H9 (cell line): ENCODE data around the gene FHIT. TPM values are rescaled to one million over a fixed set of nuclear protein-coding genes. Genes with fewer than 3 reads are reported as not detected.
A peak's percentile ranks its signal among the peaks of the same experiment; 100 is the strongest.

Experiments used
- DNase-seq: peaks from one replicate; pipeline ENCODE4 v3.0.0-alpha.2; 2017
- H2AFZ ChIP-seq: one replicate; pipeline ENCODE4 v1.6.1; 2013; ENCODE audit warnings: mild to moderate bottlenecking, low read length, control low read depth, moderate library complexity
- H2AK5ac ChIP-seq: 2 replicates; pipeline ENCODE4 v1.6.1; 2013; ENCODE audit warnings: low read length, control low read depth, mixed read lengths; ENCODE audit not compliant: insufficient read length
- H2BK120ac ChIP-seq: one replicate; pipeline ENCODE4 v1.6.1; 2013; ENCODE audit warnings: low read depth, mild to moderate bottlenecking, low read length, control low read depth, inconsistent platforms; ENCODE audit not compliant: poor library complexity, severe bottlenecking
- H2BK12ac ChIP-seq: 2 replicates; pipeline ENCODE4 v1.6.1; 2013; ENCODE audit warnings: low read length, control low read depth, mixed read lengths, low read depth; ENCODE audit not compliant: insufficient read length
- H2BK15ac ChIP-seq: 2 replicates; pipeline ENCODE4 v1.6.1; 2013; ENCODE audit warnings: low read depth, low read length, control low read depth
- H2BK20ac ChIP-seq: one replicate; pipeline ENCODE4 v1.6.1; 2013; ENCODE audit warnings: low read depth, mild to moderate bottlenecking, low read length, control low read depth, inconsistent platforms; ENCODE audit not compliant: poor library complexity, severe bottlenecking
- H2BK5ac ChIP-seq: 2 replicates; pipeline ENCODE4 v1.6.1; 2013; ENCODE audit warnings: low read length, control low read depth, mixed read lengths; ENCODE audit not compliant: insufficient read length
- H3K14ac ChIP-seq: 2 replicates; pipeline ENCODE4 v1.6.1; 2013; ENCODE audit warnings: low read length, control low read depth; ENCODE audit not compliant: insufficient read depth
- H3K18ac ChIP-seq: 2 replicates; pipeline ENCODE4 v1.6.1; 2013; ENCODE audit warnings: low read depth, mild to moderate bottlenecking, mixed read lengths, low read length, control low read depth; ENCODE audit not compliant: insufficient read length
- H3K23ac ChIP-seq: 2 replicates; pipeline ENCODE4 v1.6.1; 2013; ENCODE audit warnings: low read length, control low read depth, mixed read lengths, low read depth; ENCODE audit not compliant: insufficient read length
- H3K23me2 ChIP-seq: 2 replicates; pipeline ENCODE4 v1.6.1; 2013; ENCODE audit warnings: low read depth, mild to moderate bottlenecking, mixed read lengths, low read length, control low read depth; ENCODE audit not compliant: insufficient read length, poor library complexity, severe bottlenecking
- H3K27ac ChIP-seq: 2 replicates; pipeline ENCODE4 v1.5.1; 2013; ENCODE audit warnings: low read length, control low read depth, mixed read lengths, low read depth; ENCODE audit not compliant: insufficient read length
- H3K27me3 ChIP-seq: 2 replicates; pipeline ENCODE4 v1.6.1; 2013; ENCODE audit warnings: low read length, control low read depth, inconsistent platforms; ENCODE audit not compliant: insufficient read depth
- H3K4ac ChIP-seq: 2 replicates; pipeline ENCODE4 v1.6.1; 2013; ENCODE audit warnings: low read depth, mild to moderate bottlenecking, control low read depth, inconsistent platforms, low read length, moderate library complexity
- H3K4me1 ChIP-seq: 2 replicates; pipeline ENCODE4 v1.6.1; 2013; ENCODE audit warnings: low read length, control low read depth, inconsistent platforms; ENCODE audit not compliant: insufficient read depth
- H3K4me2 ChIP-seq: 2 replicates; pipeline ENCODE4 v1.6.1; 2013; ENCODE audit warnings: low read length, control low read depth, mixed read lengths; ENCODE audit not compliant: insufficient read length, insufficient read depth
- H3K56ac ChIP-seq: 2 replicates; pipeline ENCODE4 v1.6.1; 2013; ENCODE audit warnings: low read depth, mild to moderate bottlenecking, mixed read lengths, low read length, control low read depth; ENCODE audit not compliant: insufficient read length
- H3K79me1 ChIP-seq: 2 replicates; pipeline ENCODE4 v1.6.1; 2013; ENCODE audit warnings: low read depth, mild to moderate bottlenecking, moderate library complexity, low read length, control low read depth, inconsistent platforms; ENCODE audit not compliant: insufficient read depth, poor library complexity, severe bottlenecking
- H3K79me2 ChIP-seq: 2 replicates; pipeline ENCODE4 v1.6.1; 2013; ENCODE audit warnings: low read length, control low read depth, inconsistent platforms; ENCODE audit not compliant: insufficient read depth
- H3K9ac ChIP-seq: 2 replicates; pipeline ENCODE4 v1.6.1; 2013; ENCODE audit warnings: low read length, control low read depth, mixed read lengths; ENCODE audit not compliant: insufficient read length; ENCODE audit errors: extremely low read depth
- H3K9me3 ChIP-seq: one replicate; pipeline ENCODE4 v1.6.1; 2013; ENCODE audit warnings: low read depth, low read length, inconsistent platforms; ENCODE audit not compliant: control insufficient read depth
- H3T11ph ChIP-seq: one replicate; pipeline ENCODE4 v1.6.1; 2013; ENCODE audit warnings: mild to moderate bottlenecking, low read length, control low read depth, inconsistent platforms
- H4K20me1 ChIP-seq: one replicate; pipeline ENCODE4 v1.6.1; 2013; ENCODE audit not compliant: control insufficient read depth, insufficient read length, insufficient read depth
- H4K5ac ChIP-seq: 2 replicates; pipeline ENCODE4 v1.6.1; 2013; ENCODE audit warnings: low read depth, mild to moderate bottlenecking, mixed read lengths, low read length, control low read depth; ENCODE audit not compliant: insufficient read length
- H4K8ac ChIP-seq: replicated peaks from 2 replicates; pipeline ENCODE4 v1.6.1; 2013; ENCODE audit warnings: low read length, control low read depth, mixed read lengths, low read depth; ENCODE audit not compliant: insufficient read length
- H4K91ac ChIP-seq: 2 replicates; pipeline ENCODE4 v1.6.1; 2013; ENCODE audit warnings: low read depth, mild to moderate bottlenecking, moderate library complexity, mixed read lengths, low read length, control low read depth; ENCODE audit not compliant: insufficient read length
- H3K27ac Mint-ChIP-seq, 3 experiments: 2 replicates in 2 of 3; 3 replicates in 1 of 3; pipeline ENCODE4 v1.8.0; 2020 to 2021; ENCODE audit warnings: mixed read lengths in 3 of 3, mild to moderate bottlenecking in 1 of 3, moderate library complexity in 1 of 3
- H3K27me3 Mint-ChIP-seq: 2 replicates; pipeline ENCODE4 v1.8.0; 2021; ENCODE audit warnings: low read depth, mild to moderate bottlenecking, moderate library complexity, mixed read lengths
- H3K36me3 Mint-ChIP-seq, 3 experiments: 2 replicates in 2 of 3; 3 replicates in 1 of 3; pipeline ENCODE4 v1.8.0; 2020 to 2021; ENCODE audit warnings: low read depth in 3 of 3, mixed read lengths in 3 of 3; ENCODE audit not compliant: insufficient read depth in 1 of 3
- H3K4me1 Mint-ChIP-seq, 2 experiments: 2 replicates each; pipeline ENCODE4 v1.8.0; 2020; ENCODE audit warnings: mixed read lengths in 2 of 2
- H3K4me3 Mint-ChIP-seq, 2 experiments: 2 replicates in 1 of 2; 3 replicates in 1 of 2; pipeline ENCODE4 v1.8.0; 2020 to 2021; ENCODE audit warnings: mild to moderate bottlenecking in 2 of 2, mixed read lengths in 2 of 2, moderate library complexity in 1 of 2
- H3K9me3 Mint-ChIP-seq, 2 experiments: 2 replicates in 1 of 2; 3 replicates in 1 of 2; pipeline ENCODE4 v1.8.0; 2020; ENCODE audit warnings: mild to moderate bottlenecking in 2 of 2, mixed read lengths in 2 of 2, moderate library complexity in 1 of 2
- CTCF ChIP-seq: fragments of 200-600 bp; sonication (generic); conservative IDR thresholded peaks from 3 replicates; pipeline ENCODE4 v1.8.0; 2021; ENCODE audit warnings: antibody characterized with exemption, mild to moderate bottlenecking
- WGBS: extraction: QIAGEN DNeasy Blood & Tissue Kit; methylation state at CpG from one replicate; pipeline ENCODE4 v1.1.7; 2013; ENCODE audit warnings: missing lambda C conversion rate, low lambda C conversion rate, mixed read lengths; ENCODE audit not compliant: insufficient read length; ENCODE audit errors: extremely low coverage; 5-methylcytosine and 5-hydroxymethylcytosine counted together
- total RNA-seq: library from RNA; stranded (reverse); gene quantifications from 2 replicates; pipeline ENCODE4 v1.2.1, GENCODE V29; 2021

FHIT gene
- total RNA-seq, 1 experiment from 2014 or later: 3.0 TPM

GRCh38 chr3:60949146-60949545 lies 302.1 kb downstream of the FHIT start:
- Histone ChIP-seq H2BK12ac (no peak overlapping the region), H3K56ac (no peak overlapping the region), H3K4me1 (no peaks in the 10 kb centered on the region), H3K27me3 (no peaks in the 10 kb centered on the region), H2AFZ (no peak overlapping the region), H3T11ph (no peak overlapping the region), H3K23ac (no peak overlapping the region), H3K4ac (no peak overlapping the region), H2BK20ac (no peak overlapping the region), H4K91ac (no peak overlapping the region), H4K8ac (peak overlapping the region; percentile 55), H4K5ac (no peak overlapping the region), H2AK5ac (no peak overlapping the region), H3K14ac (no peak overlapping the region), H3K79me1 (no peaks in the 10 kb centered on the region), H3K23me2 (no peaks in the 10 kb centered on the region), H3K4me2 (no peak overlapping the region), H3K79me2 (no peaks in the 10 kb centered on the region), H2BK120ac (no peak overlapping the region), H3K9me3 (no peaks in the 10 kb centered on the region), H3K27ac (no peak overlapping the region), H2BK15ac (no peak overlapping the region), H3K18ac (no peak overlapping the region), H4K20me1 (no peaks in the 10 kb centered on the region), H2BK5ac (no peak overlapping the region), H3K9ac (no peak overlapping the region)
- Mint-ChIP-seq H3K4me1 (peaks cover 0 to 6% of the 10 kb centered on the region in 2 experiments; a peak in 1 of 4 replicates), H3K9me3 (no peaks in the 10 kb centered on the region; a peak in 1 of 5 replicates), H3K27me3 (no peaks in the 10 kb centered on the region), H3K27ac (no peak overlapping the region; a peak in 1 of 7 replicates), H3K36me3 (no peaks in the 10 kb centered on the region), H3K4me3 (no peak overlapping the region)
- DNase-seq: no peak
- no peak for TF ChIP-seq CTCF
- no CpG with 5 or more reads among the region's 3 CpGs for WGBS
